GM19240 (cell line): ENCODE measurements around the gene XPC.
A peak's percentile ranks its signal among the peaks of the same experiment; 100 is the strongest.

Experiments used
- DNase-seq: peaks from one replicate; pipeline ENCODE4 v3.0.0; 2011; ENCODE audit warnings: low spot score; ENCODE audit not compliant: insufficient read length

XPC gene

GRCh38 chr3:14134291-14134690, 44.1 kb downstream of the XPC start:
- no peak for DNase-seq

- DNase-seq, result no peak
Measured at GRCh38 chr3:14133876-14134275, 44.5 kb downstream of the XPC start.

GRCh38 chr3:14133188-14133800, 45.1 kb downstream of the XPC start:
- no peak for DNase-seq

- DNase-seq, result no peak
Measured at GRCh38 chr3:14132689-14133088, 45.7 kb downstream of the XPC start.

- no peak for DNase-seq
Measured at GRCh38 chr3:14132120-14132519, 46.3 kb downstream of the XPC start.

GRCh38 chr3:14131134-14131533, 47.3 kb downstream of the XPC start:
- DNase-seq, result no peak

GRCh38 chr3:14130707-14131106, 47.7 kb downstream of the XPC start:
- no peak for DNase-seq

- DNase-seq, result no peak
Measured at GRCh38 chr3:14130230-14130629, 48.2 kb downstream of the XPC start.

- no peak for DNase-seq
Measured at GRCh38 chr3:14129296-14129695, 49.1 kb downstream of the XPC start.

- DNase-seq, result no peak
Measured at GRCh38 chr3:14128724-14129123, 49.7 kb downstream of the XPC start.

- DNase-seq, result no peak
Measured at GRCh38 chr3:14127516-14128161, 50.8 kb downstream of the XPC start.

GRCh38 chr3:14126887-14127505, 51.4 kb downstream of the XPC start:
- no peak for DNase-seq

- no peak for DNase-seq
Measured at GRCh38 chr3:14126017-14126886, 52.1 kb downstream of the XPC start.

- DNase-seq, result no peak
Measured at GRCh38 chr3:14125193-14126016, 53.0 kb downstream of the XPC start.

- peak; percentile 98 for DNase-seq
Measured at GRCh38 chr3:14124615-14125192, 53.7 kb downstream of the XPC start, which contains the start of the genes CHCHD4 and TMEM43. TSS of gene CHCHD4 (minus strand) at chr3:14124870. CDS start at chr3:14124676, 194 bp downstream. TSS of gene TMEM43 (plus strand) at chr3:14125052. CDS start at chr3:14125194, 142 bp downstream.

GRCh38 chr3:14124223-14124614, 54.2 kb downstream of the XPC start:
- peak; percentile 60 for DNase-seq

- no peak for DNase-seq
Measured at GRCh38 chr3:14123308-14124222, 54.8 kb downstream of the XPC start.

- DNase-seq, result no peak
Measured at GRCh38 chr3:14122301-14122700, 56.1 kb downstream of the XPC start.

GRCh38 chr3:14121859-14122258, 56.5 kb downstream of the XPC start:
- DNase-seq, result no peak
